HG02610 (cell line): ENCODE data around the gene ID2.
"Not testable (repeated sequence)": the region's sequence is repeated elsewhere in the genome, so short reads cannot be mapped to it uniquely, and the experiment has no call there.

Experiments used
- ATAC-seq: cut with Tn5 transposase; IDR thresholded peaks from one replicate; pipeline ENCODE4 v1.9.1; 2021; ENCODE audit warnings: mild to moderate bottlenecking, moderate library complexity; ENCODE audit not compliant: unreplicated experiment

The ID2 gene

DNA sequence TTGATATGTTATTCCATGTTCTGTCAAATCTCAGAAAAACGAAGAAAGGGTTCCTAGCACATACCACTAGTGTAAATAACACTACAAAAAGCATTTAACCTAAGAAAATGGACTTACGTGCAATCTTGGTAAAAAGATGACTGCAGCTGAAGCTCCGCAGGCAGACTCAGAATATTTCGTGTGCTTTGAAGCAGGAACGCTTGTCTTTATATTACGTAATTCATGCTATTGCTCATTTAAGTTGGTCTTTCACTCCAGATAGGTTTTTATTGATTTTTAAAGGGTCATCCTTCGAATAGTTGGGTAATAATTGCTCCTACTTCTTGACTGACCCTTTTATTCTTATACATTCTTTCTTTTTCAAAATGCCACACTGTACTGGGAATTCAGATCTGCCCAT lies 44.0 kb downstream of the ID2 start:
- no peak for ATAC-seq

DNA sequence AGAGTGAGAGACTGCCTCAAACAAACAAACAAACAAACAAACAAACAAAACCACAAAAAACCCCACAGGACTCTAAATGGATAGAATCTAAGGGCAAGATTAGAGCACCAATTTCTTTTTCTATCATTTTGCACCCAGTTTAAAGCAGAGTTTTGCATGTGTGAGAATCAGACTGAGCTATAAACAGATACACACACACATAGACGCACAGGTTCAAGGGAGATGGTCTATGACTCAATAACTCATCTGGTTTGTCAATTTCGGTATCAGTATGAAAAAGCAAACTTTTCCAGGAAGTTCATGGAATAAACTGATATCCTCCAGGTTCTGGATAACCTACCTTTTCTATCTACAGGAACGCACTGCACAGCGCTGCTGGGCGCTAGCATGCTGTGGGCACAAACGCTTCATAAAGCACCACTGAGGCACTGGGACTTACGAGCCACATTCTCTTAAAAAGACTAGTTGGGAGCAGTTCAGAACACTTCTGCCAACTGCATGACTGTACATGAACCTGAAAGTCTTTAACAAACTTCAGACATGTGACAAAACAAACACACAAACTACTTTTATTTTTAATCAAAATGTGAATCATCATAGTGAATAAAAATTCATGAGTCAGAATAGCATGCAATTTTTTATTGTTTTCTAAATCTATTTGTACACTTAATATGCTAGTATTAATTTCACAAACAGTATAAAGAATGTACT lies 46.6 kb downstream of the ID2 start:
- no peak for ATAC-seq

DNA sequence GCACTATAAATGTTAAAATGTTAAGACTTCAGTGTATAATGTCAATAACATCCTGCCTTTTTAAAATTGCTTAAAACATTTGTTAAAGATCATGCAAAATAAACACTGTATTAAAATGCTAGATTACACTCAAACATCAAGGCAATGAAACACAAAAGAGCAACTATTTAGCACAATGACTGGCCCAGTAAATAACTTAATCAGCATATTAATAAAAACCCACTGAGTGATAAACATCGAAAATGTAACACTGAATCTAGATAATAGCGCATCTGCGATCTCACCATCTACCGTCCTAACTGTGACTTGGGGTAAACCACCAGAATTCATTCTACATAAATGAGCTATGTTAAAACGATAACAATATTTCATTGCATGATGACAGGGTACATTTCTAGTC lies 47.2 kb downstream of the ID2 start:
- ATAC-seq = not testable (repeated sequence)

DNA sequence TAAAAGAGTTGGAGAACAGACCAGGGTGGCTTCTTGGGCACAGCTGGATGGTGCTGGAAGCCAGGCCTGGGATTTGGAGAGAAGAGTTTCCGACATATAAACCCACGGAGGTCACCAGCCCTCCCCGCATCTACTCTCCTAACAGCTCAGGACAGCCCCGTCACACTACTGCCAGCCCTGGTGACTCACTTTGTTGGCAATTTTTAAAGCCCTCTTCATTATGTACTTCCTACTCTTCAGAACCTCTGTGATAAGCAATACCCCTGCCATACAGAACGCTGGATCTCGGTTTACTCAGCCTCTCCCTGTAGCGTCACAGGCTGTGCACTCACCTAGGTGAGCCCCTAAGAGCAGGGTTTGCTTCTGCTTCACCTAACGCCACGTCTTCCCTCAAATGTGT lies 48.1 kb downstream of the ID2 start:
- ATAC-seq = no peak

DNA sequence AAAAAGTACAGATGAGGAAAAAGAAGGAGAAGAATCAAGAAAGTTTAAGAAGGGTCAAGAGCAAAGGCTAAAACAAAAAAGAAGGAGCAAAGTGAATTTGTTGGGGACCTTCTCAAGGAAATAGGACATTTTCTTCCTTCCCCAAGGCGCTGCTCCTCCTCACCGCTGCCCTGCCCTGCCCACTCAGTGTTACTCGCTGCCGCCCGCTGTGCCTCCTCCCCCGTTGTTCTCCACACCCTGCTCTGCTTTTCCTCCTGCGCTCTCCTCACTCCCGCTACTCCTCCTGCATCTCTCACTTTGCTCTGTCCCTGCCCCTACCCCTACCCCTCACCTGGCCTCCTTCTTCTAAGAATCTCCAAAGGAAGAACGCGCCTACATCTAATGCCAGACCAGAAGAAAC lies 50.7 kb downstream of the ID2 start:
- no peak for ATAC-seq
